GM12873 (cell line): ENCODE data around the gene NRM.

Experiments used
- CTCF ChIP-seq: IDR thresholded peaks from 2 replicates; pipeline ENCODE4 v1.5.1; 2012; ENCODE audit warnings: low read depth, mild to moderate bottlenecking, moderate library complexity, low read length, control low read depth; ENCODE audit not compliant: insufficient read depth; ENCODE audit errors: missing control alignments

NRM gene

GRCh38 chr6:30720738-30721197, 30.0 kb upstream of the NRM start:
- no peak for TF ChIP-seq CTCF

DNA sequence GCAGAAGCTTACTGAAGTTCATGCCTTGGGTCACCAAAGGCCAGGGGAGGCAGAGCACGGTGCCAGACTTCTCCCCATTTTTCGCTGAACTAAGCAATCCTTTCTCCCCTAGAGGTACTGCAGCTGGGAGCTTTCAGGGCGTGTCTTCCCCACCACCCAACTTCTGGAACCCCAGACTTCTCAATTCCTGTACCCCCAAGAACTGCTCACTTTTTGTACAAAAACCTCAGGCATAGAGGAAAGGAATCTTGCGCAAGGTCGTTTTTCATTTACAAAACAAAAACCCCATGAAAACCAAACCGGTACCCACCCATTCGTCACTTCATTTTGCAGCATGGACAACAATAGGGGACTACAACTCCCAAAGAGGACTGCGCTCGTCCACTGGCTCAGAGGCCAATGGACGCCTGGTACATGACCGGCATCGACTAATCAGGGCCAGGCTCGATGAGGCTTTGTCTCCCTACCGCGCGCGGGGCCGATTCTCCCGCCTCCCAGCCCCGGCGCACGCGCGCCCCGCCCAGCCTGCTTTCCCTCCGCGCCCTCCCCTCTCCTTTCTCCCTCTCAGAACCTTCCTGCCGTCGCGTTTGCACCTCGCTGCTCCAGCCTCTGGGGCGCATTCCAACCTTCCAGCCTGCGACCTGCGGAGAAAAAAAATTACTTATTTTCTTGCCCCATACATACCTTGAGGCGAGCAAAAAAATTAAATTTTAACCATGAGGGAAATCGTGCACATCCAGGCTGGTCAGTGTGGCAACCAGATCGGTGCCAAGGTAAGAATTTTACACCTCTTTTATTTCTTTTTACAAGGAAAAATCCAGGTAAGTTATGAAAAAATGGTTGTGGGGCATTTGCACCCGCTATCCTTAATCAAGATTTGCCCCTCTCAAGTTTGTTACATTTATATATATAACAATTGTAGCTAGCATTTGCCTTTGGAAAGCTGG, 29.3 kb upstream of the NRM start, which contains the start of gene TUBB:
TSS of gene TUBB (plus strand) at position 562 of the 947 bp plus-strand sequence. CDS start at position 717, 155 bp downstream.
- peak; percentile 6 for TF ChIP-seq CTCF

- no peak for TF ChIP-seq CTCF
These were observed 28.6 kb upstream of the NRM start for GRCh38 chr6:30719356-30719755.

GRCh38 chr6:30717129-30717844, 26.5 kb upstream of the NRM start, which contains the start of gene MDC1:
MDC1 (minus strand) TSS chr6:30717281; CDS start chr6:30715175, 2,106 bp downstream.
- TF ChIP-seq CTCF, result peak; percentile 34

DNA sequence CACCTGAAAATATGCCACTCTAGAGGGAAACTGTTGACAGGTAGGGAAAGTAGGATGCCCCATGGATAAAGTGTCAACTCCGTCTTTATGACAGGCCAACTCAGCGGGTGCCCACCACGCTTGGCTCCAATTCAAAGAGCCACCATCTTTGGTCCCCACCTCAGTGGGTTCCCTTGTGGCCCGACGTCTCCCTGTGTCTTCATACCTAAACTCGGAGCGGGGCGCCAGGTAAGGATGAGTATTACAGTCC, 26.0 kb upstream of the NRM start:
- no peak for TF ChIP-seq CTCF

- TF ChIP-seq CTCF, result no peak
These were observed 23.5 kb upstream of the NRM start for GRCh38 chr6:30714263-30714662.

DNA sequence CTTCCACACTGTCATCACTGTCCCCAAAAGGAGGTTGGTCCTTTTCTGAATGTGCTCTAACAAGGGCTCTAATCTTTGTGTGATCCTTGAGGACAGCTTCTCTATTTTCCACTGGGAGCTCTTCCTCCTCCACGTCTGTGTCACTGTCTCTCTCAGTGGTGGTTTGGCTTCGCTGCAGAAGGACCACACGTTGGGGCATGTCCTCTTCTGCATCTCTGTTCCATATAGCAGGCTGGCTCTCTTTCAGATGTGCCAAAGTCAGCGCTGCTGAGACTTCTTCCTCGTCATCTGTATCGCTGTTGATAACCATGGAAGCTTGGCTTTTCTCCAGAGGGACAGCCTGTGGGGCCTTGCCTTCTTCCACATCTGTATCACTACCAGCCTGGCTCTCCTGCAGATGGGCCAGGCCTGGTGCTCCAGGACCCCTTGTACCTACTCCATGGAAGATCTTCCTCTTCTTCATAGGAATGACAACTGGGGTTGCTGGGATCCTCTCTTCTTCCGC, 21.7 kb upstream of the NRM start:
- no peak for TF ChIP-seq CTCF
